ENCODE data around the gene GTF2I. TPM values are rescaled to one million over a fixed set of nuclear protein-coding genes. Genes with fewer than 3 reads are reported as not detected.
"Not testable (repeated sequence)": the region's sequence is repeated elsewhere in the genome, so short reads cannot be mapped to it uniquely, and the experiment has no call there.

The GTF2I gene
- total RNA-seq, 1 experiment from 2014 or later: 357 TPM

- not testable (repeated sequence) for H3K79me2 ChIP-seq (ENCODE audit: insufficient read depth, low read length); H3K23me2 ChIP-seq (ENCODE audit: insufficient read length, low read depth, low read length, poor library complexity, severe bottlenecking); DNase-seq; H3K27me3 Mint-ChIP-seq (ENCODE audit: low read depth); H2BK20ac ChIP-seq (ENCODE audit: low read depth, low read length, poor library complexity, severe bottlenecking); H3K4me1 ChIP-seq (ENCODE audit: insufficient read depth, low read length); H3K27ac ChIP-seq (ENCODE audit: insufficient read length, low read depth, low read length); H2BK15ac ChIP-seq (ENCODE audit: low read depth, low read length); H3K4ac ChIP-seq (ENCODE audit: low read depth, low read length); H2AK5ac ChIP-seq (ENCODE audit: insufficient read length, low read length); H3K18ac ChIP-seq (ENCODE audit: insufficient read length, low read depth, low read length); H3K9ac ChIP-seq (ENCODE audit: extremely low read depth, insufficient read length, low read length); H3K4me3 Mint-ChIP-seq; H2AFZ ChIP-seq (ENCODE audit: low read length); H3K14ac ChIP-seq (ENCODE audit: insufficient read depth, low read length); H3K4me1 Mint-ChIP-seq; H2BK120ac ChIP-seq (ENCODE audit: low read depth, low read length, poor library complexity, severe bottlenecking); H3K27me3 ChIP-seq (ENCODE audit: insufficient read depth, low read length); H2BK12ac ChIP-seq (ENCODE audit: insufficient read length, low read depth, low read length); H3K9me3 ChIP-seq (ENCODE audit: control insufficient read depth, low read depth, low read length); H4K91ac ChIP-seq (ENCODE audit: insufficient read length, low read depth, low read length); H2BK5ac ChIP-seq (ENCODE audit: insufficient read length, low read length); H3K79me1 ChIP-seq (ENCODE audit: insufficient read depth, low read depth, low read length, poor library complexity, severe bottlenecking); H4K20me1 ChIP-seq (ENCODE audit: control insufficient read depth, insufficient read depth, insufficient read length); H3K4me2 ChIP-seq (ENCODE audit: insufficient read depth, insufficient read length, low read length); H3K27ac Mint-ChIP-seq; H3K23ac ChIP-seq (ENCODE audit: insufficient read length, low read depth, low read length); H3K36me3 Mint-ChIP-seq (ENCODE audit: insufficient read depth in 1 of 3, low read depth in 3 of 3); H4K5ac ChIP-seq (ENCODE audit: insufficient read length, low read depth, low read length); H3K9me3 Mint-ChIP-seq; H4K8ac ChIP-seq (replicated peaks; ENCODE audit: insufficient read length, low read depth, low read length); H3T11ph ChIP-seq (ENCODE audit: low read length); H3K56ac ChIP-seq (ENCODE audit: insufficient read length, low read depth, low read length)
- no CpG with 5 or more reads among the region's 24 CpGs for WGBS (ENCODE audit: extremely low coverage, insufficient read length, low lambda C conversion rate)
Measured at GRCh38 chr7:74789200-74789736, 131.8 kb downstream of the GTF2I start.

- WGBS (ENCODE audit: extremely low coverage, insufficient read length, low lambda C conversion rate): no CpG with 5 or more reads among the region's 27 CpGs
- H2AFZ ChIP-seq (ENCODE audit: low read length); H2BK5ac ChIP-seq (ENCODE audit: insufficient read length, low read length); H3K23me2 ChIP-seq (ENCODE audit: insufficient read length, low read depth, low read length, poor library complexity, severe bottlenecking); H4K91ac ChIP-seq (ENCODE audit: insufficient read length, low read depth, low read length); H3K9me3 Mint-ChIP-seq; H3K18ac ChIP-seq (ENCODE audit: insufficient read length, low read depth, low read length); H3K36me3 Mint-ChIP-seq (ENCODE audit: insufficient read depth in 1 of 3, low read depth in 3 of 3); H2BK20ac ChIP-seq (ENCODE audit: low read depth, low read length, poor library complexity, severe bottlenecking); H2BK12ac ChIP-seq (ENCODE audit: insufficient read length, low read depth, low read length); H3K4ac ChIP-seq (ENCODE audit: low read depth, low read length); H3K56ac ChIP-seq (ENCODE audit: insufficient read length, low read depth, low read length); H2AK5ac ChIP-seq (ENCODE audit: insufficient read length, low read length); H3K4me1 Mint-ChIP-seq; H3K27me3 Mint-ChIP-seq (ENCODE audit: low read depth); DNase-seq; H3K79me1 ChIP-seq (ENCODE audit: insufficient read depth, low read depth, low read length, poor library complexity, severe bottlenecking); H3K27ac Mint-ChIP-seq; H3K27ac ChIP-seq (ENCODE audit: insufficient read length, low read depth, low read length); H3T11ph ChIP-seq (ENCODE audit: low read length); H3K79me2 ChIP-seq (ENCODE audit: insufficient read depth, low read length); H3K14ac ChIP-seq (ENCODE audit: insufficient read depth, low read length); H3K4me3 Mint-ChIP-seq; H4K5ac ChIP-seq (ENCODE audit: insufficient read length, low read depth, low read length); H3K27me3 ChIP-seq (ENCODE audit: insufficient read depth, low read length); H3K9ac ChIP-seq (ENCODE audit: extremely low read depth, insufficient read length, low read length); H3K4me1 ChIP-seq (ENCODE audit: insufficient read depth, low read length); H2BK120ac ChIP-seq (ENCODE audit: low read depth, low read length, poor library complexity, severe bottlenecking); H2BK15ac ChIP-seq (ENCODE audit: low read depth, low read length); H3K23ac ChIP-seq (ENCODE audit: insufficient read length, low read depth, low read length); H3K9me3 ChIP-seq (ENCODE audit: control insufficient read depth, low read depth, low read length); H4K8ac ChIP-seq (replicated peaks; ENCODE audit: insufficient read length, low read depth, low read length); H4K20me1 ChIP-seq (ENCODE audit: control insufficient read depth, insufficient read depth, insufficient read length); H3K4me2 ChIP-seq (ENCODE audit: insufficient read depth, insufficient read length, low read length): not testable (repeated sequence)
Measured at GRCh38 chr7:74797848-74798622, 140.5 kb downstream of the GTF2I start.

All from H9 (cell line).